Anterior cingulate cortex (tissue), 58 donors: ENCODE measurements around the gene KIF6.
"Not testable (repeated sequence)": the region's sequence is repeated elsewhere in the genome, so short reads cannot be mapped to it uniquely, and the experiment has no call there.

Source experiments
- DNase-seq, 58 donors: peaks; one replicate each; lab custom pipeline; 2025; lab: John Stamatoyannopoulos, UW

KIF6 gene

GRCh38 chr6:39515006-39515405 lies 210.2 kb downstream of the KIF6 start:
- DNase-seq, result no peak

GRCh38 chr6:39509831-39510230 lies 215.4 kb downstream of the KIF6 start:
- not testable (repeated sequence) for DNase-seq

- no peak for DNase-seq
Measured at GRCh38 chr6:39508515-39508914, 216.7 kb downstream of the KIF6 start.

- DNase-seq, result no peak
Measured at GRCh38 chr6:39507331-39507998, 217.7 kb downstream of the KIF6 start.

GRCh38 chr6:39502362-39502955 lies 222.7 kb downstream of the KIF6 start:
- not testable (repeated sequence) for DNase-seq

GRCh38 chr6:39499053-39499452 lies 226.2 kb downstream of the KIF6 start:
- no peak for DNase-seq

GRCh38 chr6:39498096-39498495 lies 227.1 kb downstream of the KIF6 start:
- DNase-seq, result no peak

GRCh38 chr6:39496915-39497314 lies 228.3 kb downstream of the KIF6 start:
- no peak for DNase-seq

GRCh38 chr6:39496456-39496855 lies 228.8 kb downstream of the KIF6 start:
- DNase-seq, result no peak

GRCh38 chr6:39495640-39496039 lies 229.6 kb downstream of the KIF6 start:
- no peak for DNase-seq

GRCh38 chr6:39494998-39495397 lies 230.2 kb downstream of the KIF6 start:
- no peak for DNase-seq

GRCh38 chr6:39493777-39494176 lies 231.4 kb downstream of the KIF6 start:
- DNase-seq, result no peak

- no peak for DNase-seq
Measured at GRCh38 chr6:39493174-39493573, 232.0 kb downstream of the KIF6 start.

GRCh38 chr6:39490108-39490507 lies 235.1 kb downstream of the KIF6 start:
- no peak for DNase-seq

- DNase-seq, result no peak
Measured at GRCh38 chr6:39488255-39488879, 236.8 kb downstream of the KIF6 start.

- no peak for DNase-seq
Measured at GRCh38 chr6:39484276-39484675, 240.9 kb downstream of the KIF6 start.

- DNase-seq, result not testable (repeated sequence)
Measured at GRCh38 chr6:39479819-39480218, 245.4 kb downstream of the KIF6 start.

GRCh38 chr6:39476670-39477069 lies 248.5 kb downstream of the KIF6 start:
- no peak for DNase-seq

GRCh38 chr6:39476151-39476550 lies 249.1 kb downstream of the KIF6 start:
- no peak for DNase-seq

- DNase-seq, result no peak
Measured at GRCh38 chr6:39471954-39472659, 253.1 kb downstream of the KIF6 start.

- DNase-seq, result no peak
Measured at GRCh38 chr6:39470506-39470905, 254.7 kb downstream of the KIF6 start.
